HG02973 (cell line): ENCODE measurements around the gene BPTF.
"Not testable (repeated sequence)": the region's sequence is repeated elsewhere in the genome, so short reads cannot be mapped to it uniquely, and the experiment has no call there.

ENCODE experiments used
- ATAC-seq: cut with Tn5 transposase; IDR thresholded peaks from one replicate; pipeline ENCODE4 v1.9.1; 2021; ENCODE audit warnings: moderate library complexity; ENCODE audit not compliant: unreplicated experiment

BPTF gene

GRCh38 chr17:67962156-67962555 lies 136.9 kb downstream of the BPTF start:
- not testable (repeated sequence) for ATAC-seq

- peak; percentile 65 for ATAC-seq
Measured at GRCh38 chr17:67963145-67963572, 137.9 kb downstream of the BPTF start.

- no peak for ATAC-seq
Measured at GRCh38 chr17:67970783-67971182, 145.5 kb downstream of the BPTF start.

GRCh38 chr17:67974185-67974584 lies 148.9 kb downstream of the BPTF start:
- no peak for ATAC-seq

GRCh38 chr17:67974598-67975066 lies 149.3 kb downstream of the BPTF start:
- no peak for ATAC-seq

GRCh38 chr17:67976306-67976705 lies 151.0 kb downstream of the BPTF start:
- not testable (repeated sequence) for ATAC-seq

- no peak for ATAC-seq
Measured at GRCh38 chr17:67980456-67980855, 155.2 kb downstream of the BPTF start.

DNA sequence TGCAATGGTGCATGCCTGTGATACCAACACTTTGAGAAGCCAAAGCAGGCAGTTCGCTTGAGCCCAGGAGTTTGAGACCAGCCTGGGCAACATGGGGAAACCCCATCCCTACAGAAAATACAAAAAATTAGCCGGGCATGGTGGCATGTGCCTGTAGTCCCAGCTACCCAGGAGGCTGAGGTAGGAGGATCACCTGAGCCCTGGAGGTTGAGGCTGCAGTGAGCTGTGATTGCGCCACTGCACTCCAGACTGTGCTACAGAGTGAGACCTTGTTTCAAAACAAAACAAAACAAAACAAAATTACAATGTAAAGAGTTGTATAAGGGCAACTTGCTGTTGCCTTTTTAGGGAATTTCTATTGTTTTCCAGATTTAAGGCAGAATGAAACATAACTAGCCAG lies 155.6 kb downstream of the BPTF start:
- ATAC-seq: not testable (repeated sequence)

GRCh38 chr17:67982034-67982640 lies 156.8 kb downstream of the BPTF start:
- no peak for ATAC-seq

DNA sequence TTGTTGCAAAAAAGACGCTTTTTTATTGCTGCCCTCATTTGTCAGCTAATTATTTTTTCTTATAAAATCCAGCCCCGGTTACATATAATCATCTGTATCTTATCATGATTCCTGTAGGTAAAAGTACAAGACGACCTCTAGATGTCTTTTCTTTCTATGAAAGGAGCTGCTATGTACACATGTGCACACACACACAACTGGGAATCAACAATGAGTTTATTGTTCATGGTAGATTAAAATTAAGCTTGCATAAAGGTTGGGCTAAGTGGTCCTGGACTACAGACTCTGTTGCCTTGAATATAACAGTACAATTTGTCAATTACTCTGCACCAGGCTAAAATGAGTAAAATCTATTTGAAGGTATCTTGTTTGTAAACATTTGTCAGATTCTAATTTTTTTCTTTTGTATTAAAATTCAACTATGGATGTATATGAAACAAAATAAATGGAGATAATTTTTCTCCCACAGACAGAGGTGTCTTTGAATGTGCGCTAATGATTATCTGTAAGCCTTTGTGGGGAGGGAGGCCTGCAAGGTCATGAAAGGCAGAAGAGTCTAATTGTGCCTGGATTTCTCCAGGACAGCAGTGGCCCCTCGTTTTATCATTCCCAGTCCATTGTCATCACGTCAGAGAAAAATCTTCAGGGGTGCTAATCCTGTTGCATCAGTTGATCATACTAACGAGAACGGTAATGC lies 157.5 kb downstream of the BPTF start:
- ATAC-seq: no peak

- ATAC-seq: no peak
Measured at GRCh38 chr17:67983383-67983688, 158.0 kb downstream of the BPTF start.

- ATAC-seq: no peak
Measured at GRCh38 chr17:67990909-67991308, 165.6 kb downstream of the BPTF start.

- peak; percentile 8 for ATAC-seq
Measured at GRCh38 chr17:67992548-67993152, 167.3 kb downstream of the BPTF start.

DNA sequence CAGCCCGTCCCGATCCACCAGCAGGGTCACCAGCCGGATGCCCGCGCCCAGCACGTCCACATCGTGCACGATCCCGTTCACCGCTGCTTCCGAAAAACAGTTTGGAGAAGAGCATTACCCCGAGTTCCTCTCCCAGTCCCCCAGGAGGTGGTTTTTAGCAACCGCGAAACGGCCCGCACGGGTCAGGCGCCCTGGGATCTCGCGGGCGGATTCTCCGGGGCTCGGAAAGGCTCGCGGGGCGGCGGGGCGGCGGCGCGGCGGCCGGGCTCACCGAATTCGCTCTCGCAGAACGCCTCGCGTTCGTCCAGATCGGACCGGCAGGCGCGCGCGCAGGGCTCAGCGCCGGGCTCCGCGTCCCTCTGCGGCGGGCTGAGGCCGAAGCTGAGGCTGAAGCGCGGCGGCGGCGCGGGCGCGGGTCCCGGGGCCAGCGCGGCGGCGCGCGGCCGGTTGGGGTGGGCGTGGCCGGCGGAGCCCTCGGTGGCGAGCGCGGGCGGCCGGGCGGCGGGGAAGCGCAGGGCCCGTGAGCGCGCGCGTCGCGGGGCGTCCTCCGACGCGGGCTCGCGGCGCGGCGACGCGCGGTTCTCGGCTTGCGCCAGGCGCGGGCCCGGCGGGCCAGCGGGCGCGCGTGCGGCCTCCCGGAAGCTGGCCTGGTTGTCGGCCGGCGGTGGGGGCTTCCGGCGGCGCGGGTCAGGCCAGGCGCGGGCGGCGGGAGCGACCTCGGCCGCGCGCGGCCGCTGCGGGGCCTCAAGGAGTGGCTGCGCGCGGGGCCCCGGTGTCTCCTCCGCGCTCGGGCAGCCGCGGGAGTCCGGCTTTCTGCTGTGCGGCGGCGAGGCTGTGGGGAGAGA lies 168.1 kb downstream of the BPTF start:
- ATAC-seq: peak; percentile 64

GRCh38 chr17:67993998-67994361 lies 168.7 kb downstream of the BPTF start:
- ATAC-seq: no peak

- no peak for ATAC-seq
Measured at GRCh38 chr17:67994817-67995569, 169.7 kb downstream of the BPTF start.

GRCh38 chr17:67995570-67996263 lies 170.4 kb downstream of the BPTF start:
- ATAC-seq: no peak

GRCh38 chr17:67996301-67997171 lies 171.2 kb downstream of the BPTF start, which contains the start of gene C17orf58:
Gene C17orf58 (minus strand): TSS chr17:67996469. CDS start chr17:67996198, 271 bp downstream.
- not testable (repeated sequence) for ATAC-seq

DNA sequence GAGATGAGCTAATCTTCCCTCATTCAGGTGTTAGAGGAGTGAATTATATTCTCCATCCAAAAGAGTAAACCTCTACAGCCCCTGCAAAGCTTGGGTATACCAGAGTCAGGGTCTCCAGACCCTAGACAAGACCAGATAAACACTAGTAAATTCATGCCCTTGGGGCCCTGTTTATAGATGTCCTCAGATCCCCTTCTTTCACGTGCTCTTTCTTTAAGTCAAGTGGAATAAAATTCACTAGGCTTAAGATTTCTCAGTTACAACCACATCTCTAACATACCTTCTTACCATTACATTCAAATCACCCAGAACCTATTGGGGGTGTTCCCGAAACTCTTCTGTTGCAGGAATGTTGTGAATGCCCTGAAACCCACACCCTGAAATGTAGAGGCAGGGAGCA lies 173.2 kb downstream of the BPTF start:
- ATAC-seq: no peak
